CD14-positive monocyte (primary cell): ENCODE data around the gene ADAMTSL3. TPM values are rescaled to one million over a fixed set of nuclear protein-coding genes. Genes with fewer than 3 reads are reported as not detected.

Experiments used
- DNase-seq, 3 donors: peaks; one replicate each; pipeline ENCODE4 v3.0.0-alpha.2; 2011 to 2022
- H2AFZ ChIP-seq: 2 replicates; pipeline ENCODE4 v1.6.0; 2012; ENCODE audit warnings: mild to moderate bottlenecking, low read depth, low read length, inconsistent platforms; ENCODE audit not compliant: insufficient read depth, poor library complexity, severe bottlenecking
- H3K27ac ChIP-seq, 2 donors: 1 replicate in 1 of 2; 2 replicates in 1 of 2; pipeline ENCODE4 v1.5.1; 2012 to 2013; ENCODE audit warnings: low read length in 2 of 2, control low read depth in 1 of 2, inconsistent platforms in 1 of 2, low read depth in 1 of 2, mild to moderate bottlenecking in 1 of 2
- H3K27me3 ChIP-seq, 2 donors: one replicate each; pipeline versions ENCODE4 v1.6.0 to v1.6.1; 2011 to 2013; ENCODE audit warnings: low read length in 2 of 2; ENCODE audit not compliant: control insufficient read depth in 2 of 2, insufficient read depth in 2 of 2
- H3K36me3 ChIP-seq, 2 donors: replicated peaks in 1 of 2; 1 replicate in 1 of 2; 2 replicates in 1 of 2; pipeline versions ENCODE4 v1.5.1 to v1.6.1; 2012 to 2013; ENCODE audit warnings: low read length in 2 of 2, control low read depth in 1 of 2, inconsistent platforms in 1 of 2, mild to moderate bottlenecking in 1 of 2; ENCODE audit not compliant: insufficient read depth in 2 of 2, control insufficient read depth in 1 of 2
- H3K4me1 ChIP-seq, 2 donors: 1 replicate in 1 of 2; 2 replicates in 1 of 2; pipeline versions ENCODE4 v1.5.1 to v1.6.1; 2012 to 2013; ENCODE audit warnings: low read length in 2 of 2, control low read depth in 1 of 2, inconsistent platforms in 1 of 2, mild to moderate bottlenecking in 1 of 2, moderate library complexity in 1 of 2; ENCODE audit not compliant: insufficient read depth in 2 of 2, control insufficient read depth in 1 of 2
- H3K4me2 ChIP-seq: replicated peaks from 2 replicates; pipeline ENCODE3; 2012; ENCODE audit warnings: low read length, moderate library complexity, mild to moderate bottlenecking; ENCODE audit not compliant: poor library complexity, severe bottlenecking; ENCODE audit errors: extremely low read depth
- H3K4me3 ChIP-seq, 3 experiments: fragments of 200-600 bp in 1 of 3; sonication (generic) in 1 of 3; replicated peaks in 1 of 3; 1 replicate in 2 of 3; 2 replicates in 1 of 3; pipeline ENCODE4 v1.5.1; 2011 to 2013; ENCODE audit warnings: low read length in 3 of 3, mild to moderate bottlenecking in 3 of 3, control low read depth in 2 of 3, low read depth in 2 of 3, inconsistent platforms in 1 of 3, moderate library complexity in 1 of 3
- H3K79me2 ChIP-seq: 2 replicates; pipeline ENCODE4 v1.6.0; 2012; ENCODE audit warnings: mild to moderate bottlenecking, control low read depth, inconsistent platforms, low read length, moderate library complexity; ENCODE audit not compliant: insufficient read depth
- H3K9ac ChIP-seq: 2 replicates; pipeline ENCODE4 v1.6.0; 2017; ENCODE audit warnings: low read length, mild to moderate bottlenecking; ENCODE audit not compliant: insufficient read depth, poor library complexity, severe bottlenecking
- H3K9me3 ChIP-seq, 2 donors: replicated peaks in 1 of 2; 1 replicate in 1 of 2; 2 replicates in 1 of 2; pipeline versions ENCODE4 v1.5.1 to v1.6.1; 2012 to 2013; ENCODE audit warnings: low read length in 2 of 2, control low read depth in 1 of 2; ENCODE audit not compliant: control insufficient read depth in 1 of 2, insufficient read depth in 1 of 2
- H4K20me1 ChIP-seq: 2 replicates; pipeline ENCODE4 v1.6.0; 2012; ENCODE audit warnings: mild to moderate bottlenecking, low read length, control low read depth, moderate library complexity; ENCODE audit not compliant: insufficient read depth
- H3K27ac Mint-ChIP-seq, 7 donors: one replicate each; pipeline ENCODE4 v1.8.0; 2020; ENCODE audit warnings: mild to moderate bottlenecking in 7 of 7, mixed read lengths in 7 of 7, moderate library complexity in 6 of 7, inconsistent platforms in 2 of 7
- H3K27me3 Mint-ChIP-seq, 3 donors: one replicate each; pipeline ENCODE4 v1.8.0; 2021 to 2022; ENCODE audit warnings: low read depth in 3 of 3, mild to moderate bottlenecking in 3 of 3, mixed read lengths in 3 of 3, moderate library complexity in 3 of 3, inconsistent platforms in 1 of 3
- H3K36me3 Mint-ChIP-seq, 2 donors: one replicate each; pipeline ENCODE4 v1.8.0; 2020; ENCODE audit warnings: mixed read lengths in 2 of 2, inconsistent platforms in 1 of 2, mild to moderate bottlenecking in 1 of 2
- H3K4me1 Mint-ChIP-seq: one replicate; pipeline ENCODE4 v1.8.0; 2020; ENCODE audit warnings: mild to moderate bottlenecking, mixed read lengths
- H3K4me3 Mint-ChIP-seq, 2 donors: one replicate each; pipeline ENCODE4 v1.8.0; 2020; ENCODE audit warnings: mild to moderate bottlenecking in 2 of 2, mixed read lengths in 2 of 2, moderate library complexity in 1 of 2
- H3K9me3 Mint-ChIP-seq, 7 donors: one replicate each; pipeline ENCODE4 v1.8.0; 2020 to 2022; ENCODE audit warnings: mixed read lengths in 7 of 7, mild to moderate bottlenecking in 6 of 7, moderate library complexity in 6 of 7, inconsistent platforms in 2 of 7
- CTCF ChIP-seq: fragments of 200-600 bp; IDR thresholded peaks from one replicate; pipeline ENCODE4 v1.8.0; 2022; ENCODE audit warnings: antibody characterized with exemption, mild to moderate bottlenecking
- WGBS: methylation state at CpG from one replicate; pipeline ENCODE4 v1.1.5; 2013; ENCODE audit warnings: missing lambda C conversion rate; ENCODE audit not compliant: insufficient coverage; 5-methylcytosine and 5-hydroxymethylcytosine counted together
- intact Hi-C, 2 donors: fragments of 100-400 bp; cut with micrococcal nuclease; formaldehyde crosslinking; loops; one replicate each; pipeline versions ENCODE4 v1.15.0 to v1.15.1; 2023
- polyA plus RNA-seq, 3 donors: library from polyadenylated mRNA; depleted of rRNA in 1 of 3; unstranded in 2 of 3; stranded (reverse) in 1 of 3; fragments of 300-500 nt in 2 of 3; fragments of >200 nt in 1 of 3; fragmentation: Illumina TruSeq in 2 of 3; gene quantifications; 1 replicate in 2 of 3; 2 replicates in 1 of 3; pipeline ENCODE4 v1.2.3, GENCODE V29; 2012 to 2021

The ADAMTSL3 gene
- polyA plus RNA-seq, 3 donors = not detected

DNA sequence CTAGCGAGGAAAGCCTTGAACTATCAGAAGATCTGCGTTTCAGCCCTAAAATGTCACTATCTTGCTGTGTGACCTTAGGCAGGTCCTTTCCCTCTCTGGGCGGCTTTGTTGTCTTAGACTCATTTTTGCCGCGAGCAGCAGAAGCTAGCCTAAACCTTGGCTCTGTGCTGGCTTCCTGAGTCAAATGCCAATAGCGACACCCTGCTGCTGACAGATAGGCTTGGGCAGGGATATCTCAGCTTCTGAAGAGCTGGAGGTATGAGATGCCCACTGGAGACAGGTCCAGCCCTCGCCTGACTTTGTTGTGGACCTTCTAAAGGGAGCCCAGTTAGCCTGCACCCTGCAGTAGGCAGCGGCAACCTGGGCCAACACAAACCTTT lies 1.3 kb downstream of the ADAMTSL3 start:
- intact Hi-C loops = no loop called here
- Histone ChIP-seq H3K9ac (no peak overlapping the region), H3K27me3 (peaks cover 9 to 37% of the 10 kb centered on the region in 2 donors), H3K9me3 (peaks cover 0 to 6% of the 10 kb centered on the region in 2 donors), H3K4me3 (no peak overlapping the region), H3K36me3 (no peaks in the 10 kb centered on the region), H3K27ac (no peak overlapping the region), H3K4me1 (no peaks in the 10 kb centered on the region), H3K4me2 (no peak overlapping the region), H3K79me2 (no peaks in the 10 kb centered on the region), H4K20me1 (no peaks in the 10 kb centered on the region), H2AFZ (no peak overlapping the region)
- Mint-ChIP-seq H3K27me3 (peaks cover 39 to 41% (median 40%) of the 10 kb centered on the region in 3 donors), H3K9me3 (peaks cover 0 to 4% (median 0%) of the 10 kb centered on the region in 7 donors), H3K36me3 (no peaks in the 10 kb centered on the region), H3K4me3 (peak overlapping the region in 1 of 2 donors; percentile 72), H3K4me1 (no peaks in the 10 kb centered on the region), H3K27ac (no peak overlapping the region)
- 82% methylated on average over 8 of the region's 8 CpGs for WGBS
- TF ChIP-seq CTCF = no peak
- no peak for DNase-seq

GRCh38 chr15:83656192-83656591 lies 2.3 kb downstream of the ADAMTSL3 start:
- no peaks in the 10 kb centered on the region for H3K4me1 ChIP-seq
- H3K9ac ChIP-seq = no peak overlapping the region
- H3K4me2 ChIP-seq = no peak overlapping the region
- H3K9me3 ChIP-seq = peaks cover 0 to 6% of the 10 kb centered on the region in 2 donors
- peaks cover 0 to 4% (median 0%) of the 10 kb centered on the region in 7 donors for H3K9me3 Mint-ChIP-seq
- H3K4me3 Mint-ChIP-seq = no peak overlapping the region
- H3K27me3 ChIP-seq = peaks cover 9 to 37% of the 10 kb centered on the region in 2 donors
- H3K36me3 Mint-ChIP-seq = no peaks in the 10 kb centered on the region
- H3K79me2 ChIP-seq = no peaks in the 10 kb centered on the region
- no peak overlapping the region for H3K27ac Mint-ChIP-seq
- H3K27me3 Mint-ChIP-seq = peaks cover 39 to 40% (median 40%) of the 10 kb centered on the region in 3 donors
- H3K36me3 ChIP-seq = no peaks in the 10 kb centered on the region
- H4K20me1 ChIP-seq = no peaks in the 10 kb centered on the region
- no peak for TF ChIP-seq CTCF
- no peak overlapping the region for H3K4me3 ChIP-seq
- DNase-seq = no peak
- no peaks in the 10 kb centered on the region for H3K4me1 Mint-ChIP-seq
- WGBS = 100% methylated on average over 5 of the region's 5 CpGs
- intact Hi-C loops = no loop called here
- no peak overlapping the region for H2AFZ ChIP-seq
- H3K27ac ChIP-seq = no peak overlapping the region
